IgD-negative memory B cell (primary cell): ENCODE results near the gene MBOAT2. TPM values are rescaled to one million over a fixed set of nuclear protein-coding genes. Genes with fewer than 3 reads are reported as not detected.

ENCODE experiments used
- H3K27ac Mint-ChIP-seq, 3 donors: one replicate each; pipeline ENCODE4 v1.8.0; 2020 to 2022; ENCODE audit warnings: mild to moderate bottlenecking in 3 of 3, mixed read lengths in 3 of 3, moderate library complexity in 1 of 3
- H3K27me3 Mint-ChIP-seq: one replicate; pipeline ENCODE4 v1.8.0; 2021; ENCODE audit warnings: mixed read lengths
- H3K36me3 Mint-ChIP-seq: one replicate; pipeline ENCODE4 v1.8.0; 2020; ENCODE audit warnings: mild to moderate bottlenecking, mixed read lengths
- H3K4me1 Mint-ChIP-seq, 3 donors: one replicate each; pipeline ENCODE4 v1.8.0; 2020 to 2022; ENCODE audit warnings: mixed read lengths in 3 of 3, mild to moderate bottlenecking in 1 of 3
- H3K4me3 Mint-ChIP-seq, 4 donors: one replicate each; pipeline ENCODE4 v1.8.0; 2020 to 2022; ENCODE audit warnings: mild to moderate bottlenecking in 4 of 4, mixed read lengths in 4 of 4, moderate library complexity in 3 of 4
- H3K9me3 Mint-ChIP-seq, 3 donors: one replicate each; pipeline ENCODE4 v1.8.0; 2020 to 2021; ENCODE audit warnings: mixed read lengths in 3 of 3, mild to moderate bottlenecking in 1 of 3
- polyA plus RNA-seq: library from polyadenylated mRNA; unstranded; fragments of 300-500 nt; fragmentation: Illumina TruSeq; gene quantifications from one replicate; pipeline ENCODE4 v1.2.3, GENCODE V29; 2021

The MBOAT2 gene
- polyA plus RNA-seq, 1 donor from 2014 or later = not detected

- H3K27me3 Mint-ChIP-seq = peaks cover 12% of the 10 kb centered on the region
- peaks cover 4 to 7% (median 5%) of the 10 kb centered on the region in 3 donors for H3K4me1 Mint-ChIP-seq
- peak overlapping the region; percentile 75 to 92 (median 82) for H3K4me3 Mint-ChIP-seq
- no peaks in the 10 kb centered on the region for H3K36me3 Mint-ChIP-seq
- peak overlapping the region in 1 of 3 donors; percentile 35 for H3K27ac Mint-ChIP-seq
- H3K9me3 Mint-ChIP-seq = no peaks in the 10 kb centered on the region
Measured at GRCh38 chr2:9002637-9003365, 683 bp downstream of the MBOAT2 start.

- H3K27ac Mint-ChIP-seq = peak overlapping the region in 2 of 3 donors; percentile 35 to 52
- H3K4me1 Mint-ChIP-seq = peaks cover 4 to 7% (median 5%) of the 10 kb centered on the region in 3 donors
- no peaks in the 10 kb centered on the region for H3K9me3 Mint-ChIP-seq
- H3K4me3 Mint-ChIP-seq = peak overlapping the region; percentile 75 to 92 (median 82)
- peaks cover 12% of the 10 kb centered on the region for H3K27me3 Mint-ChIP-seq
- H3K36me3 Mint-ChIP-seq = no peaks in the 10 kb centered on the region
Measured at GRCh38 chr2:9002313-9002636, 1.2 kb downstream of the MBOAT2 start.

DNA sequence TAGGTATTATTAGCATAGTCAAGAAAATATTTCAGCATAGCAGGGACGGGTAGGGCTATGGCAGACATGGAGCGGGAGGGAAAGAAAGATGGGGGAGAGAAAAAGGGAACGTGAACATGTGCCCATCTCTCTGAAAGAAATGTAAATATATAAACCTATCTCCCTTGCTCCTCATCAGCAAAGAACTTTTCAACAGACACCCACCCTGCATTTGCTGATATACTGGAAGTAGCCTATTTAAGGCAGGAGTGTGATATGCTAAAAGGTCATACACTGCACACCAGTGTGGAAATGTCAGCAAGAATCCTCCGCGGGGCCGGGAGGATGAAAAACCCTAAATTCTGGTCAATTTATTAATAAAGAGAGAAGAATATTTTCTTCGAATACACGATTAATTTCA is 1.7 kb downstream of the MBOAT2 start:
- H3K9me3 Mint-ChIP-seq = no peaks in the 10 kb centered on the region
- H3K4me1 Mint-ChIP-seq = peaks cover 4 to 7% (median 5%) of the 10 kb centered on the region in 3 donors
- no peaks in the 10 kb centered on the region for H3K36me3 Mint-ChIP-seq
- H3K27ac Mint-ChIP-seq = peak overlapping the region in 1 of 3 donors; percentile 52
- H3K27me3 Mint-ChIP-seq = peaks cover 12% of the 10 kb centered on the region
- H3K4me3 Mint-ChIP-seq = peak overlapping the region in 3 of 4 donors; percentile 9 to 87 (median 75)

GRCh38 chr2:9001229-9001628 is 2.3 kb downstream of the MBOAT2 start:
- Mint-ChIP-seq H3K36me3 (no peaks in the 10 kb centered on the region), H3K9me3 (no peaks in the 10 kb centered on the region), H3K27me3 (peaks cover 12% of the 10 kb centered on the region), H3K4me1 (peaks cover 4 to 7% (median 5%) of the 10 kb centered on the region in 3 donors), H3K4me3 (peak overlapping the region in 1 of 4 donors; percentile 75), H3K27ac (no peak overlapping the region)

- no peaks in the 10 kb centered on the region for H3K36me3 Mint-ChIP-seq
- H3K4me3 Mint-ChIP-seq = no peak overlapping the region
- H3K4me1 Mint-ChIP-seq = peaks cover 4 to 7% (median 5%) of the 10 kb centered on the region in 3 donors
- no peak overlapping the region for H3K27ac Mint-ChIP-seq
- H3K9me3 Mint-ChIP-seq = no peaks in the 10 kb centered on the region
- peaks cover 14% of the 10 kb centered on the region for H3K27me3 Mint-ChIP-seq
Measured at GRCh38 chr2:9000442-9000841, 3.0 kb downstream of the MBOAT2 start.

- Mint-ChIP-seq H3K27ac (no peak overlapping the region), H3K36me3 (no peaks in the 10 kb centered on the region), H3K4me1 (peaks cover 4 to 7% (median 5%) of the 10 kb centered on the region in 3 donors), H3K4me3 (no peak overlapping the region), H3K9me3 (no peaks in the 10 kb centered on the region), H3K27me3 (peaks cover 14% of the 10 kb centered on the region)
Measured at GRCh38 chr2:8999797-9000196, 3.7 kb downstream of the MBOAT2 start.

- H3K27ac Mint-ChIP-seq = no peak overlapping the region
- peaks cover 0 to 4% (median 4%) of the 10 kb centered on the region in 3 donors for H3K4me1 Mint-ChIP-seq
- H3K4me3 Mint-ChIP-seq = no peak overlapping the region
- no peaks in the 10 kb centered on the region for H3K9me3 Mint-ChIP-seq
- peaks cover 14% of the 10 kb centered on the region for H3K27me3 Mint-ChIP-seq
- no peaks in the 10 kb centered on the region for H3K36me3 Mint-ChIP-seq
Measured at GRCh38 chr2:8999102-8999446, 4.4 kb downstream of the MBOAT2 start.

GRCh38 chr2:8998418-8999101 is 4.9 kb downstream of the MBOAT2 start:
- Mint-ChIP-seq H3K4me3 (no peak overlapping the region), H3K36me3 (no peaks in the 10 kb centered on the region), H3K4me1 (peaks cover 0 to 4% (median 4%) of the 10 kb centered on the region in 3 donors), H3K9me3 (no peaks in the 10 kb centered on the region), H3K27me3 (peaks cover 14% of the 10 kb centered on the region), H3K27ac (no peak overlapping the region)

GRCh38 chr2:8997631-8998030 is 5.9 kb downstream of the MBOAT2 start:
- Mint-ChIP-seq H3K36me3 (no peaks in the 10 kb centered on the region), H3K27me3 (peaks cover 12% of the 10 kb centered on the region), H3K4me3 (no peak overlapping the region), H3K27ac (no peak overlapping the region), H3K4me1 (peaks cover 0 to 2% (median 2%) of the 10 kb centered on the region in 3 donors), H3K9me3 (no peaks in the 10 kb centered on the region)

DNA sequence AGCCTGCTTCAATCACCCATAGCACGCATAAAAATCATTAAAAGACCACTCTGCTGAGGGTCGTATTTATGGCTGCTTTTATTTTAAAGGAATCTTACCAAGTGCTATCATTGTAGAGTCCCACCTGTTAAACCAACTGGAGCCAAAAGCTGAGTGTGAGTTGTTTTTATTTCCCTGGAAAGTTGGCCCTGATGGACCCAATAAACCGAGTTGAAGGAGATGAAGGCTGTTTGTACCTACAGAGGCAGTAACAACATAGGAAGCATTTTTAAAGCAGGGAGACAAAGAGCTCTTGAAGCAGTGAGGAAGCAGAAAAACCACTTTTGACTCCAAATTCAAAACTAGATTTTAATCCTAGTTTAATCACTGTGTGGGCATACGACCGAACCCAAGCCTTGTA is 6.4 kb downstream of the MBOAT2 start:
- no peak overlapping the region for H3K4me3 Mint-ChIP-seq
- no peaks in the 10 kb centered on the region for H3K4me1 Mint-ChIP-seq
- H3K36me3 Mint-ChIP-seq = no peaks in the 10 kb centered on the region
- H3K27me3 Mint-ChIP-seq = peaks cover 10% of the 10 kb centered on the region
- no peak overlapping the region for H3K27ac Mint-ChIP-seq
- H3K9me3 Mint-ChIP-seq = no peaks in the 10 kb centered on the region

DNA sequence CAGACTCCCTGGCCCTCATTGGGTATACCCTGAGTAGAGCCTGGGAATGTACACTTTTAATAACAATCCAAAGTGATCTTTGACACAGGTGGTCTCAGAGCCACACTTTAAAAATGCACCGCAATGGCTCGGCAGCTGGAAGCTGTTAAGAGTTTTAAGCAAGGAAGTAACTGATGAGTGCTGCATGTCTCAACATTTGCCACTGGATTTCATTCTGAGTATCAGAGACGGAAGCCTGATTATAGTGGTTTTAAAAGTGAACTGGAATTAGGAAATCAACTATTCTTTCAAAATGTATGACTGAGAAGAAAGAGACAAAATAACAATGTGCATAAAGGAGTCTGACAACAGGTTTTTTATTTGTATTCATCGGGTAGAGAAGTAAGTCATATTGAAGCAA is 7.5 kb downstream of the MBOAT2 start:
- Mint-ChIP-seq H3K4me3 (no peak overlapping the region), H3K9me3 (no peaks in the 10 kb centered on the region), H3K4me1 (no peaks in the 10 kb centered on the region), H3K27ac (no peak overlapping the region), H3K36me3 (no peaks in the 10 kb centered on the region), H3K27me3 (peaks cover 10% of the 10 kb centered on the region)

DNA sequence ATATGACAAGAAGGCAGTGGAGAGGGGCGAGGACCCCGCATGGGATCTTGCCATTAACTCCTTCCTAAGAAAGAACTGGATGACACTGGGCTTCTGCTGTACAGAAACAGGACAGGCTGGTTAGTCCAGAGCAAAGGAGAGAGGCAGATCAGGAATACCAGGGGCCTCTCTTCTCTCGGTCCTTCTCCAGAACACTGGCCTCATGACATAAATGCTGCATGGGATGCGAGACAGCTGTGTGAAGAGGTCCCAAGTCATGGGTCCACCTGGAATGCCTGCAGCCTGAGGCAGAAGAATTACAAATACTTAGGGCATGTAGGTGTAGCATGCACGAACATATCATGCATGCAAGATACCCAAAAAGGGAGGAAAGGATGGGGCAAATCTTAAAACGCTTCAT is 9.1 kb downstream of the MBOAT2 start:
- Mint-ChIP-seq H3K36me3 (no peaks in the 10 kb centered on the region), H3K9me3 (no peaks in the 10 kb centered on the region), H3K4me1 (no peaks in the 10 kb centered on the region)

DNA sequence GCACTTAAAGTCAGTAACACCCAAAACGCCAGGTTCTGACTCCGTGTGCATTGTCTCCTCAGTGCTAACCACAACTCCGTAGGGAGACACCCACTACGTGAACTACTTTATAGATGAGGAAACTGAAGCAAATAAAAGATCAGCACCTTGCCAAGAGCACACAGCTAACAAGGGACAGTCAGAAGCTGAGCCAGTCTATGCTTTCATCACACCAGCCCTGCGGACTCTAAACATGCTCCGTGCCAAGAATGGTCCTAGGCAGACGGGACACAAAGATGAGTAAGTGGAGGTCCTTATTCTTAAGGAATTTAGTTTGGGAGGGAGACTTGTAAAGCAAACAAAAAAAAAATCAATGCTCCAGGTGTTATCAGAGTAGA is 9.6 kb downstream of the MBOAT2 start:
- no peak overlapping the region for H3K4me3 Mint-ChIP-seq
- H3K9me3 Mint-ChIP-seq = no peaks in the 10 kb centered on the region
- peaks cover 10% of the 10 kb centered on the region for H3K27me3 Mint-ChIP-seq
- no peaks in the 10 kb centered on the region for H3K4me1 Mint-ChIP-seq
- H3K27ac Mint-ChIP-seq = no peak overlapping the region
- no peaks in the 10 kb centered on the region for H3K36me3 Mint-ChIP-seq

More for the DNA sequence above, 9.1 kb downstream of the MBOAT2 start:
- Mint-ChIP-seq H3K27ac (peak overlapping the region in 1 of 3 donors; percentile 50), H3K4me3 (no peak overlapping the region), H3K27me3 (peaks cover 10% of the 10 kb centered on the region)

DNA sequence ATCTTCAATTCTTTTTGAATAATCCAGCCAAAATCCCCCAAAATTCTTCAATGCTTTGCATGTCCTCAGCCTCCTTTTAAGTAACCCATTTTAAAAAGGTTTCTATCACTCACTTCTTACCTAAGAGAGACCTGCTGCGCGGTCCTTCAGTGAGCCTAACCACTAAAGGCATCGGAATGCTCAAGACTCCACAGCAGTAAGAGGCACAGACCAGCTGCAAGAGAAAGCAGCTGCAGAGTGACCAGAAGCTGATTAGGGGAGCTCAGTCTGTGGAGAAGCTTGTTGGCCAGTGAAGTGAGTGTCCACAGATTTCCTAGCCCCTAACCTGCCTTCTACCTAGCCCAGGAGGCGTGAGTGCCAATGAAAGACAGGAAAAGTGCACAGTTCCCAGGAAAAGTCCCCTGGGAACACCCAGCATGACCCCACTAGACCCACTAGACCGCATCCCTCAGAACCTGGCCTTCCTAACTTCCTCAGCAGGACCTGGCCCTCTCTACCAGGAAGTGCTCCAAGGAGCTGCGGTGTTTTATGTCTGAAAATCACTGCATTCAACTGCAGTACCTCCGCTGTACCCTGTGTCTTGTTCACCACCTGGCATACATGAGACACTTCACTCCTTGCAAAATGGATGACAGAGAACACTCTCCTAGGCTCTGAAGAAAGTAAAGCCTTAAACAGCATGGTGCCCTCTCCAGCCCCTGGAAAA is 10.1 kb downstream of the MBOAT2 start:
- Mint-ChIP-seq H3K27me3 (peaks cover 7% of the 10 kb centered on the region), H3K27ac (no peak overlapping the region), H3K4me3 (no peak overlapping the region), H3K9me3 (no peaks in the 10 kb centered on the region), H3K4me1 (no peaks in the 10 kb centered on the region), H3K36me3 (no peaks in the 10 kb centered on the region)

- Mint-ChIP-seq H3K4me1 (no peaks in the 10 kb centered on the region), H3K4me3 (no peak overlapping the region), H3K27me3 (peaks cover 2% of the 10 kb centered on the region), H3K36me3 (no peaks in the 10 kb centered on the region), H3K27ac (no peak overlapping the region), H3K9me3 (no peaks in the 10 kb centered on the region)
Measured at GRCh38 chr2:8992643-8993042, 10.8 kb downstream of the MBOAT2 start.
